B cell (primary cell): ENCODE measurements around the gene SPDYC. TPM values are rescaled to one million over a fixed set of nuclear protein-coding genes. Genes with fewer than 3 reads are reported as not detected.

Source experiments
- ATAC-seq: fragments of 200-7000 bp; cut with Tn5 transposase; one replicate; pipeline ENCODE4 v1.10.0; 2021; ENCODE audit warnings: low read depth, mild to moderate bottlenecking, moderate number of reproducible peaks, moderate library complexity
- CTCF ChIA-PET: fragments of 350-600 bp; sonication (Branson Sonifier 250); formaldehyde crosslinking; loops from one replicate; lab custom pipeline; 2021; ENCODE audit warnings: antibody characterized with exemption, inconsistent platforms; lab: Charles Lee
- POLR2A ChIA-PET: fragments of 350-600 bp; sonication (Branson Sonifier 250); formaldehyde crosslinking; loops from one replicate; lab custom pipeline; 2021; ENCODE audit warnings: antibody characterized with exemption; lab: Charles Lee
- DNase-seq: peaks from one replicate; pipeline ENCODE4 v3.0.0; 2013
- H2AFZ ChIP-seq: 2 replicates; pipeline ENCODE4 v1.6.1; 2012; ENCODE audit warnings: mild to moderate bottlenecking, low read depth, low read length; ENCODE audit not compliant: insufficient read depth, poor library complexity, severe bottlenecking
- H3K27ac ChIP-seq, 2 donors: 1 replicate in 1 of 2; 2 replicates in 1 of 2; pipeline ENCODE4 v1.5.1; 2012 to 2013; ENCODE audit warnings: low read length in 2 of 2, mild to moderate bottlenecking in 2 of 2, moderate library complexity in 1 of 2
- H3K27me3 ChIP-seq, 4 experiments: fragments of 200-600 bp in 1 of 4; sonication (generic) in 1 of 4; replicated peaks in 1 of 4; 1 replicate in 2 of 4; 2 replicates in 2 of 4; pipeline versions ENCODE4 v1.6.1 to v1.7.0; 2013 to 2016; ENCODE audit warnings: low read length in 3 of 4, mild to moderate bottlenecking in 2 of 4, mixed read lengths in 1 of 4, moderate library complexity in 1 of 4; ENCODE audit not compliant: insufficient read depth in 4 of 4, control insufficient read depth in 3 of 4; ENCODE audit errors: control extremely low read depth in 1 of 4
- H3K36me3 ChIP-seq, 2 experiments: replicated peaks in 1 of 2; 1 replicate in 1 of 2; 2 replicates in 1 of 2; pipeline versions ENCODE4 v1.6.1 to v1.7.1; 2013; ENCODE audit warnings: low read length in 1 of 2; ENCODE audit not compliant: insufficient read depth in 2 of 2, control insufficient read depth in 1 of 2; ENCODE audit errors: control extremely low read depth in 1 of 2, extremely low read depth in 1 of 2
- H3K4me1 ChIP-seq, 2 donors: fragments of 200-600 bp in 1 of 2; sonication (generic) in 1 of 2; 1 replicate in 1 of 2; 2 replicates in 1 of 2; pipeline versions ENCODE4 v1.5.1 to v1.6.1; 2013 to 2017; ENCODE audit warnings: low read length in 2 of 2; ENCODE audit not compliant: control insufficient read depth in 2 of 2, insufficient read depth in 2 of 2
- H3K4me2 ChIP-seq: replicated peaks from 2 replicates; pipeline ENCODE3; 2012; ENCODE audit warnings: mild to moderate bottlenecking, low read depth, low read length; ENCODE audit not compliant: poor library complexity, severe bottlenecking
- H3K4me3 ChIP-seq, 5 experiments: fragments of 200-600 bp in 1 of 5; sonication (generic) in 1 of 5; 1 replicate in 3 of 5; 2 replicates in 2 of 5; pipeline versions ENCODE4 v1.5.1 to v1.7.0; 2011 to 2016; ENCODE audit warnings: low read length in 4 of 5, mild to moderate bottlenecking in 4 of 5, low read depth in 2 of 5, control low read depth in 1 of 5, moderate library complexity in 1 of 5; ENCODE audit not compliant: insufficient read depth in 1 of 5; ENCODE audit errors: control extremely low read depth in 1 of 5, extremely low read depth in 1 of 5
- H3K79me2 ChIP-seq: fragments of 200-600 bp; sonication (generic); one replicate; pipeline ENCODE4 v1.6.0; 2016; ENCODE audit warnings: low read length; ENCODE audit not compliant: control insufficient read depth, insufficient read depth
- H3K9ac ChIP-seq: fragments of 200-600 bp; sonication (generic); 2 replicates; pipeline ENCODE4 v1.6.1; 2017; ENCODE audit warnings: mild to moderate bottlenecking, low read length, moderate library complexity
- H3K9me3 ChIP-seq, 3 donors: one replicate each; pipeline versions ENCODE4 v1.6.1 to v1.7.1; 2013; ENCODE audit warnings: low read length in 2 of 3; ENCODE audit not compliant: control insufficient read depth in 2 of 3, insufficient read depth in 1 of 3; ENCODE audit errors: control extremely low read depth in 1 of 3
- H4K20me1 ChIP-seq: 2 replicates; pipeline ENCODE4 v1.6.0; 2012; ENCODE audit warnings: mild to moderate bottlenecking, low read length; ENCODE audit not compliant: insufficient read depth, control insufficient read depth, poor library complexity, severe bottlenecking
- H3K27ac Mint-ChIP-seq: one replicate; pipeline ENCODE4 v1.8.0; 2021; ENCODE audit warnings: mixed read lengths
- H3K27me3 Mint-ChIP-seq: one replicate; pipeline ENCODE4 v1.8.0; 2021; ENCODE audit warnings: mixed read lengths
- H3K4me1 Mint-ChIP-seq: one replicate; pipeline ENCODE4 v1.8.0; 2021; ENCODE audit warnings: mixed read lengths
- H3K4me3 Mint-ChIP-seq: one replicate; pipeline ENCODE4 v1.8.0; 2021; ENCODE audit warnings: mixed read lengths
- H3K9me3 Mint-ChIP-seq: one replicate; pipeline ENCODE4 v1.8.0; 2022; ENCODE audit warnings: mixed read lengths; ENCODE audit not compliant: insufficient read depth
- EZH2 ChIP-seq: IDR thresholded peaks from 2 replicates; pipeline ENCODE4 v1.6.1; 2012; ENCODE audit warnings: borderline replicate concordance, low read depth, mild to moderate bottlenecking, moderate library complexity, low read length; ENCODE audit not compliant: insufficient read depth, poor library complexity, severe bottlenecking
- WGBS: methylation state at CpG from one replicate; pipeline ENCODE4 v1.1.5; 2013; ENCODE audit warnings: missing lambda C conversion rate; ENCODE audit not compliant: insufficient coverage; 5-methylcytosine and 5-hydroxymethylcytosine counted together
- intact Hi-C: fragments of 100-400 bp; cut with micrococcal nuclease; formaldehyde crosslinking; loops from one replicate; pipeline ENCODE4 v1.10.0; 2022
- polyA plus RNA-seq: library from polyadenylated mRNA; depleted of rRNA; stranded (reverse); fragments of >200 nt; gene quantifications from 2 replicates; pipeline ENCODE4 v1.2.3, GENCODE V29; 2012
- total RNA-seq, 2 donors: library from RNA; stranded (reverse); fragments of 120-200 nt in 1 of 2; gene quantifications; 1 replicate in 1 of 2; 2 replicates in 1 of 2; pipeline versions ENCODE4 v1.2.3 to v1.2.4, GENCODE V29; 2013 to 2022
- TF ChIP-seq, protein P1 (sequence below): fragments of 200-600 bp; IDR thresholded peaks from one replicate; pipeline ENCODE4 v1.8.0; 2022; ENCODE audit warnings: antibody characterized with exemption, mild to moderate bottlenecking

SPDYC gene
- total and polyA plus RNA-seq, 2 donors (not counting 1 experiment from before 2014, with no cell fraction given): not detected

DNA sequence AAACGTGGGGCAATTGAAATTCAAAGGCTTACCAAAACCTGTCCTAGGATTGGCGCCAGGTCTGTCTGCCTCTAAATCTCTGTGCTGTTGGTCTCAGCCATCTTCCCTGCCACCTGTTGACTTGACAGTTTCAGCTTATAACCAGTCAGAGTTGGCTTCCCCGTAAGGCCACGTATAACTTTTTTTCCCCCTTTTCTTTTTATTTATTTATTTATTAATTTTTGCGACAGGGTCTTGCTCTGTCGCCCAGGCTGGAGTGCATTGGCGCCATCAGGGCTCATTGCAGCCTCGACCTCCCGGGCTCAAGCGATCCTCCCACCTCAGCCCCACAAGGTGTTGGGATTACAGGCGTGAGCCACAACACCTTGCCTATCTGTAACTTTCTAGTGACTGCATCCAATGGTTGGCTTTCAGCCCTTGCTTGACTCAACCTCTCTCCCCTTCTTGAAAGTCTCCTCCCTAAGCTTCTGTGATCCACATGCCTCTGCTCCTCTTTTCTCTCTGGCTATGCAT lies 34.3 kb upstream of the SPDYC start:
- no peak for DNase-seq
- peaks cover 1 to 17% of the 10 kb centered on the region in 2 experiments for H3K36me3 ChIP-seq
- TF ChIP-seq, protein P1, sequence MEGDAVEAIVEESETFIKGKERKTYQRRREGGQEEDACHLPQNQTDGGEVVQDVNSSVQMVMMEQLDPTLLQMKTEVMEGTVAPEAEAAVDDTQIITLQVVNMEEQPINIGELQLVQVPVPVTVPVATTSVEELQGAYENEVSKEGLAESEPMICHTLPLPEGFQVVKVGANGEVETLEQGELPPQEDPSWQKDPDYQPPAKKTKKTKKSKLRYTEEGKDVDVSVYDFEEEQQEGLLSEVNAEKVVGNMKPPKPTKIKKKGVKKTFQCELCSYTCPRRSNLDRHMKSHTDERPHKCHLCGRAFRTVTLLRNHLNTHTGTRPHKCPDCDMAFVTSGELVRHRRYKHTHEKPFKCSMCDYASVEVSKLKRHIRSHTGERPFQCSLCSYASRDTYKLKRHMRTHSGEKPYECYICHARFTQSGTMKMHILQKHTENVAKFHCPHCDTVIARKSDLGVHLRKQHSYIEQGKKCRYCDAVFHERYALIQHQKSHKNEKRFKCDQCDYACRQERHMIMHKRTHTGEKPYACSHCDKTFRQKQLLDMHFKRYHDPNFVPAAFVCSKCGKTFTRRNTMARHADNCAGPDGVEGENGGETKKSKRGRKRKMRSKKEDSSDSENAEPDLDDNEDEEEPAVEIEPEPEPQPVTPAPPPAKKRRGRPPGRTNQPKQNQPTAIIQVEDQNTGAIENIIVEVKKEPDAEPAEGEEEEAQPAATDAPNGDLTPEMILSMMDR: no peak
- H3K27ac Mint-ChIP-seq: peak overlapping the region; percentile 99
- H3K9ac ChIP-seq: peak overlapping the region; percentile 99
- H3K79me2 ChIP-seq: peaks cover 67% of the 10 kb centered on the region
- peak overlapping the region; percentile 89 for H3K4me2 ChIP-seq
- peak overlapping the region; percentile 98 to 99 for H3K27ac ChIP-seq
- H3K9me3 Mint-ChIP-seq: no peaks in the 10 kb centered on the region
- peaks cover 33% of the 10 kb centered on the region for H4K20me1 ChIP-seq
- peaks cover 55% of the 10 kb centered on the region for H3K4me1 Mint-ChIP-seq
- peak overlapping the region; percentile 81 to 99 (median 96) for H3K4me3 ChIP-seq
- H3K4me3 Mint-ChIP-seq: peak overlapping the region; percentile 97
- no peaks in the 10 kb centered on the region for H3K27me3 Mint-ChIP-seq
- ATAC-seq: no peak
- peaks cover 26 to 46% of the 10 kb centered on the region in 2 donors for H3K4me1 ChIP-seq
- peak overlapping the region; percentile 71 for H2AFZ ChIP-seq
- WGBS: 72% methylated on average over 8 of the region's 11 CpGs
- ChIA-PET POLR2A (interaction anchor here (0.6 to 8.8 kb wide), 8 partner anchors 16 to 363 kb away, joined by 3 to 160 read pairs (median 4); partner anchors contain the start of genes CAPN1, FAU, MALAT1 and MRPL49), CTCF (interaction anchor here (0.7 to 7.5 kb wide), 7 partner anchors 9 to 440 kb away, joined by 3 to 64 read pairs (median 17); partner anchors contain the start of genes CAPN1, EHBP1L1, FAU and MRPL49)
- intact Hi-C loops: loop anchor here (5.0 kb wide), 1 partner anchor 333 kb away; the partner anchor contains the start of gene MAP4K2
- H3K9me3 ChIP-seq: no peaks in the 10 kb centered on the region
- H3K27me3 ChIP-seq: no peaks in the 10 kb centered on the region

DNA sequence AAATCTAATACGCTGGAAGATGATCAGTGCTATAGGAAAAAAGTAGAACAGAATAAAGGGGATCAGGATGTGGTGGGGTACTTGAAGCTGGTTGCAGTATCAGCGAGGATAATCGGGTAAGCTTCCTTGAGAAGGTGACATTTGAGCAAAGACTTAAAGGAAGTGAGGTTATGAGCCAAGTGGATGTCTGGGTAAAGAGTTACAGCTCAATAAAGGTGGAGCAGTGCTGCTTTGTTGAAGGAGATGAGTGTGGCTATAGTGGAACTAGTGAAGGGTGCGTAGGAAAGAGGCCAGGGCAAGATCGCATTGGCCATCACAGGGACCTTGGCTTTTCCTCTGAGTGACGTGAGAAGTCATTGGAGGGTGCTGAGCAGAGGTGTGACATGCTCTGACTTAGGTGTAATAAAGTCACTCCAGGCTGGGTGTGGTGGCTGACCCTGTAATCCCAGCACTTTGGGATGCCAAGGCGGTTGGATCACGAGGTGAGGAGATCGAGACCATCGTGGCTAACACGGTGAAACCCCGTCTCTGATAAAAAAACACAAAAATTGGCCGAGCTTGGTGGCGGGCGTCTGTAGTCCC lies 33.4 kb upstream of the SPDYC start:
- no peaks in the 10 kb centered on the region for H3K27me3 Mint-ChIP-seq
- Histone ChIP-seq H3K36me3 (peaks cover 0 to 8% of the 10 kb centered on the region in 2 experiments), H3K9me3 (no peaks in the 10 kb centered on the region)

More for the DNA sequence above, 33.4 kb upstream of the SPDYC start:
- WGBS: 94% methylated on average over 14 of the region's 15 CpGs
- DNase-seq (no peak), ATAC-seq (no peak)
- TF ChIP-seq, protein P1: no peak
- TF ChIP-seq EZH2: no peak
- CTCF ChIA-PET: interaction anchor here (2.5 to 7.5 kb wide), 4 partner anchors 15 to 43 kb away, joined by 17 to 64 read pairs (median 29); partner anchors contain the start of genes CAPN1, FAU, MRPL49 and TM7SF2
- peak overlapping the region; percentile 78 for H3K4me3 Mint-ChIP-seq
- peak overlapping the region; percentile 83 for H3K27ac Mint-ChIP-seq
- Histone ChIP-seq H3K4me2 (no peak overlapping the region), H3K4me1 (peaks cover 16 to 37% of the 10 kb centered on the region in 2 donors), H3K4me3 (no peak overlapping the region), H4K20me1 (peaks cover 24% of the 10 kb centered on the region), H3K27me3 (no peaks in the 10 kb centered on the region), H3K79me2 (peaks cover 57% of the 10 kb centered on the region), H3K9ac (no peak overlapping the region), H2AFZ (no peak overlapping the region), H3K27ac (peak overlapping the region in 1 of 2 donors; percentile 99)
- intact Hi-C loops: loop anchor here (5.0 kb wide), 1 partner anchor 334 kb away; the partner anchor contains the start of gene MAP4K2
- POLR2A ChIA-PET: interaction anchor here (2.1 to 8.8 kb wide), 2 partner anchors 17 to 25 kb away, joined by 15 to 160 read pairs; partner anchors contain the start of genes FAU, MRPL49, TM7SF2 and ZNHIT2
- H3K4me1 Mint-ChIP-seq: peaks cover 50% of the 10 kb centered on the region
- H3K9me3 Mint-ChIP-seq: no peaks in the 10 kb centered on the region
